CD1c-positive myeloid dendritic cell (primary cell): ENCODE measurements around the gene EXOC6B.

Experiments used
- DNase-seq: peaks from one replicate; pipeline ENCODE4 v3.0.0-alpha.2; 2016; ENCODE audit errors: extremely low spot score

The EXOC6B gene

GRCh38 chr2:72734432-72734831 is 91.4 kb downstream of the EXOC6B start:
- DNase-seq, result no peak

GRCh38 chr2:72731116-72731515 is 94.7 kb downstream of the EXOC6B start:
- DNase-seq, result no peak

GRCh38 chr2:72727356-72727755 is 98.5 kb downstream of the EXOC6B start:
- DNase-seq, result no peak

- no peak for DNase-seq
Observed at GRCh38 chr2:72723769-72724370, 102.0 kb downstream of the EXOC6B start.

GRCh38 chr2:72722492-72723070 is 103.3 kb downstream of the EXOC6B start:
- DNase-seq, result no peak

- no peak for DNase-seq
Observed at GRCh38 chr2:72719416-72719815, 106.4 kb downstream of the EXOC6B start.

- no peak for DNase-seq
Observed at GRCh38 chr2:72718876-72719275, 107.0 kb downstream of the EXOC6B start.

GRCh38 chr2:72716601-72717000 is 109.2 kb downstream of the EXOC6B start:
- DNase-seq, result no peak

- no peak for DNase-seq
Observed at GRCh38 chr2:72713857-72714256, 112.0 kb downstream of the EXOC6B start.

GRCh38 chr2:72712977-72713376 is 112.9 kb downstream of the EXOC6B start:
- no peak for DNase-seq

- no peak for DNase-seq
Observed at GRCh38 chr2:72712304-72712703, 113.5 kb downstream of the EXOC6B start.

- DNase-seq, result no peak
Observed at GRCh38 chr2:72710418-72711152, 115.2 kb downstream of the EXOC6B start.

GRCh38 chr2:72708236-72708635 is 117.6 kb downstream of the EXOC6B start:
- no peak for DNase-seq

GRCh38 chr2:72698300-72698699 is 127.5 kb downstream of the EXOC6B start:
- no peak for DNase-seq

GRCh38 chr2:72696559-72696958 is 129.3 kb downstream of the EXOC6B start:
- no peak for DNase-seq

GRCh38 chr2:72695676-72696075 is 130.2 kb downstream of the EXOC6B start:
- no peak for DNase-seq

GRCh38 chr2:72694715-72695496 is 130.9 kb downstream of the EXOC6B start:
- no peak for DNase-seq

- DNase-seq, result no peak
Observed at GRCh38 chr2:72689579-72690195, 136.1 kb downstream of the EXOC6B start.

- no peak for DNase-seq
Observed at GRCh38 chr2:72685638-72686213, 140.1 kb downstream of the EXOC6B start.

- no peak for DNase-seq
Observed at GRCh38 chr2:72682061-72682460, 143.8 kb downstream of the EXOC6B start.
